Esophagus squamous epithelium (tissue), 4 donors: ENCODE measurements around the gene HLA-E.
"Not testable (repeated sequence)": the region's sequence is repeated elsewhere in the genome, so short reads cannot be mapped to it uniquely, and the experiment has no call there.

Source experiments
- CTCF ChIP-seq, 6 experiments: fragments of 450-650 bp in 4 of 6; fragments of 200-600 bp in 2 of 6; sonication (generic) in 2 of 6; IDR thresholded peaks; one replicate each; pipeline ENCODE4 v1.5.1; 2016 to 2019; ENCODE audit warnings: antibody characterized with exemption in 6 of 6, mild to moderate bottlenecking in 4 of 6, moderate library complexity in 4 of 6
- POLR2A ChIP-seq, 4 donors: fragments of 450-650 bp; IDR thresholded peaks; one replicate each; pipeline ENCODE4 v1.6.1; 2017; ENCODE audit warnings: antibody characterized with exemption in 4 of 4, mild to moderate bottlenecking in 4 of 4, moderate library complexity in 3 of 4

DNA sequence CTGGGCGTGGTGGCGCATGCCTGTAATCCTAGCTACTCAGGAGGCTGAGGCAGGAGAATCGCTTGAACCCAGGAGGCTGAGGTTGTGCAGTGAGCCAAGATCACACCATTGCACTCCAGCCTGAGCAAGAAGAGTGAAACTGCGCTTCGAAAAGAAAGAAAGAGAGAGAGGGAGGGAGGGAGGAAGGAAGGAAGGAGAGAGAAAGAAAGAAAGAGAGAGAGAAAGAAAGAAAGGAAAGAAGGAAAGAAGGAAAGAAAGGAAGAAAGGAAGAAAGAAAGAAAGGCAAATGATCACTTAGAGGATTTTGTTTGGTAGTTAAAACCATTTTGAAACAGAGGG lies 7.9 kb downstream of the HLA-E start:
- TF ChIP-seq CTCF, POLR2A (IDR thresholded peaks at IDR 0.05): not testable (repeated sequence)
